Measurements from ENCODE around the gene ZFY.

The ZFY gene

DNA sequence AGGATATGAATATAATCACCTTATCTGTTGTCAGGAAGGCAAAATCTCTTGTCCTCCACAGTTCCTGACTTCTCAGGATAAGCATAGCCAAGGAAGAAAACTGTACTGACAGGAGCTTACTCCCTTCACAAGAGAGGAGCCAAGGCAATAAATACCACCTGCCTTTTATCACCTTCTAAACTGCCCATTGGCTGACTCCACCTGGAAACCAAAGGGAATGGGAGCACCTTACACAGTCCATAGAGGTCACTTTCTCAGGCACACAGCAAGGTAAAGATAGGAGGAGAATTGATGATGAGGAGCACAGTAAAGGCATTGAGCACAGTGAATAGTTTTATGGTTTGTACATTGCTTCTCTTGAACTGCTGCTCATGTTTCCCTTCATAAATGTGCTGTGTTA is 72.8 kb downstream of the ZFY start:
- TF ChIP-seq, protein P1, sequence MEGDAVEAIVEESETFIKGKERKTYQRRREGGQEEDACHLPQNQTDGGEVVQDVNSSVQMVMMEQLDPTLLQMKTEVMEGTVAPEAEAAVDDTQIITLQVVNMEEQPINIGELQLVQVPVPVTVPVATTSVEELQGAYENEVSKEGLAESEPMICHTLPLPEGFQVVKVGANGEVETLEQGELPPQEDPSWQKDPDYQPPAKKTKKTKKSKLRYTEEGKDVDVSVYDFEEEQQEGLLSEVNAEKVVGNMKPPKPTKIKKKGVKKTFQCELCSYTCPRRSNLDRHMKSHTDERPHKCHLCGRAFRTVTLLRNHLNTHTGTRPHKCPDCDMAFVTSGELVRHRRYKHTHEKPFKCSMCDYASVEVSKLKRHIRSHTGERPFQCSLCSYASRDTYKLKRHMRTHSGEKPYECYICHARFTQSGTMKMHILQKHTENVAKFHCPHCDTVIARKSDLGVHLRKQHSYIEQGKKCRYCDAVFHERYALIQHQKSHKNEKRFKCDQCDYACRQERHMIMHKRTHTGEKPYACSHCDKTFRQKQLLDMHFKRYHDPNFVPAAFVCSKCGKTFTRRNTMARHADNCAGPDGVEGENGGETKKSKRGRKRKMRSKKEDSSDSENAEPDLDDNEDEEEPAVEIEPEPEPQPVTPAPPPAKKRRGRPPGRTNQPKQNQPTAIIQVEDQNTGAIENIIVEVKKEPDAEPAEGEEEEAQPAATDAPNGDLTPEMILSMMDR (IDR thresholded peaks at IDR 0.05; ENCODE audit: low read depth, low read length): no peak
- no peak for DNase-seq (ENCODE audit: low read depth, low spot score)
- no peak overlapping the region for H3K4me3 ChIP-seq (ENCODE audit: low read depth, low read length)
- in situ Hi-C loops (cut with HindIII; ENCODE audit: low sequenced_read_pairs): no loop called here

DNA sequence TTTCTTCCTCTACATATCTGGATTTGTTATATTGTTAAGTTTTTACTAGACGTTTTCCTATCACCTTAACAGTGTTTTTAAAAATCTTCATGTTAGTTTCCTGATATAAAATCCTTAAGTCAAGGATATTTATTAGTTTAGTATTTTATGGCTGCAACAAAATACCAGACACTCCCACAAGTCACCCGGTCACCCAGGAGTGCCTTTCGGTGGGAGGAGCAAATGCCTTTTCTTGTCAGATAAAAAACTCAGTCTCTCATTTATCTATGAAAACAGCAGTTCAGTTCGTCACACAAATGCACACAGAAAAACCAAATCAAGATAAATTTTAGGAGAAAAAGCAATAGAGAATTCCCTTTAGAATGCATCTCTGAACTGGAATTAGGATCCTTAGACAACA is 77.0 kb downstream of the ZFY start:
- in situ Hi-C loops (cut with HindIII; ENCODE audit: low sequenced_read_pairs): no loop called here

DNA sequence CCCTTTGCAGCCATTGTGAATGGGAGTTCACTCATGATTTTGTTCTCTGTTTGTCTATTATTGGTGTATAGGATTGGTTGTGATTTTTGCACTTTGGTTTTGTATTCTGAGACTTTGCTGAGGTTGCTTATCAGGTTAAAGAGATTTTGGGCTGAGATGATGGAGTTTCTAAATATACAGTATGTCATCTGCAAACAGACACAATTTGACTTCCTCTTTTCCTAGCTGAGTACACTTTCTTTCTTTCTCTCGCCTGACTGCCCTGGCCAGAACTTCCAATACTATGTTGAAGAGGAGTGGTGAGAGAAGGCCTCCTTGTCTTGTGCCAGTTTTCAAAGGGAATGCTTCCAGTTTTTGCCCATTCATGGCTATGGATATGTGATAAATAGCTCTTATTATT is 81.4 kb downstream of the ZFY start:
- TF ChIP-seq, protein P1 (IDR thresholded peaks at IDR 0.05; ENCODE audit: low read depth, low read length): no peak
- in situ Hi-C loops (cut with HindIII; ENCODE audit: low sequenced_read_pairs): no loop called here
- DNase-seq (ENCODE audit: low read depth, low spot score): no peak
- no peak overlapping the region for H3K4me3 ChIP-seq (ENCODE audit: low read depth, low read length)

More for the DNA sequence above, 77.0 kb downstream of the ZFY start:
- no peak for DNase-seq (ENCODE audit: low read depth, low spot score)
- H3K4me3 ChIP-seq (ENCODE audit: low read depth, low read length): no peak overlapping the region
- TF ChIP-seq, protein P1 (IDR thresholded peaks at IDR 0.05; ENCODE audit: low read depth, low read length): no peak

DNA sequence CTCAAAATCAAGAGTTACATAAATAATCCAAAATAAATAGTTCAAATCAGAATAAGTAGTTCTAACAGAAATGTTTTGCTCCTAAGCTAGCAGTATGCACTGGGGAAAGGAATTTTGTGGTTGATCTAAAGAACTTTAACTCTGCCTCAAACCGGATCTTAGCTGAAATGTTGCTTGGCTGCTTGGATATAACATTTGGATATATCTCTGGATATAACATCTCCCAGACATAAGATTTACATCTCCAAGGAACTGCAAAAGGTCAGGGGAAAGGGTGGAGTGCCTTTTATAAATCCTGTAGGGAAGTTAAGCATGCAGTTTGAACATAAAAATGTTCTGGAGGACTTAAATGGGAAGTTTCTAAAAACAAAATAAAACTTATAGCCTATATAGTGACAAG is 83.4 kb downstream of the ZFY start:
- TF ChIP-seq, protein P1 (IDR thresholded peaks at IDR 0.05; ENCODE audit: low read depth, low read length): no peak
- no peak for DNase-seq (ENCODE audit: low read depth, low spot score)
- in situ Hi-C loops (cut with HindIII; ENCODE audit: low sequenced_read_pairs): no loop called here
- H3K4me3 ChIP-seq (ENCODE audit: low read depth, low read length): no peak overlapping the region

DNA sequence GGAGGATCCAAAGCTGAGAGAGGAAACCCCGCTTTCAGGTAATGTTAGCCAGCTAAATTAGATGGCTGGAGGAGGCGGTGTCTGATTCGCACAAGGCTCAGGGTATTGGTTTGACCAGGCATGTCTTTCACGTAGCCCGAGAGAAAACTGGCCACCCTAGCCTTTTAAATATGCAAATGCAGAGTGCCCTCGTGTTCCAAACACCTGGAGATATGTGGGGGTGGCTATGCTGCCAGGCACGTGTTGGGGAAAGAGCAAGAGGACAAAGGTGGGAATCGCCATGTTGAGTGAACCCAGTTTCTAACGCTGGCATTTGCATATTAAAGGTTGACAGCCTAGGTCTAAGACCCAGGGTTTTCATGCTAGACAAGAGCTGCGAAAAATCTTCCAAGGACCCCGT is 84.4 kb downstream of the ZFY start:
- in situ Hi-C loops (cut with HindIII; ENCODE audit: low sequenced_read_pairs): no loop called here
- DNase-seq (ENCODE audit: low read depth, low spot score): no peak
- no peak overlapping the region for H3K4me3 ChIP-seq (ENCODE audit: low read depth, low read length)
- TF ChIP-seq, protein P1 (IDR thresholded peaks at IDR 0.05; ENCODE audit: low read depth, low read length): no peak

DNA sequence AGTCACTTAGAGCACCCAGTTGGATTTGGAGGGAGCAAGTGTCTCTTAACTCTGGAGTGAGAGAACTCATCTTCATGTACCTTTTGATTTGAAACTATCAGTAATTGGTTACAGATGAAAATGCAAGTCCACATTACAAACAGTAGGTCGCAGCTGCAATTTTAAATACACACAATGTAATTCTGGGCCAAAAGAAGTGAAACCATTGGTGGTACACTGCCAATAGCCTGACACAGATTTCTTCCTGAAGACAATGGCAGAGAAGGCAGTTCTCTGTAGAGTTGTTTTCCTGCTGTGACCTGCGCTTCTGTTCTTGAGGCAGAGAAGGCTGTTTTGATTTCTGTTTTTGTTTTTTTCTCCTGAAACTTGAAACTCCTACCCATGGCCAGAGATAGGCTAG is 86.0 kb downstream of the ZFY start:
- no peak for DNase-seq (ENCODE audit: low read depth, low spot score)
- in situ Hi-C loops (cut with HindIII; ENCODE audit: low sequenced_read_pairs): no loop called here
- TF ChIP-seq, protein P1 (IDR thresholded peaks at IDR 0.05; ENCODE audit: low read depth, low read length): no peak

DNA sequence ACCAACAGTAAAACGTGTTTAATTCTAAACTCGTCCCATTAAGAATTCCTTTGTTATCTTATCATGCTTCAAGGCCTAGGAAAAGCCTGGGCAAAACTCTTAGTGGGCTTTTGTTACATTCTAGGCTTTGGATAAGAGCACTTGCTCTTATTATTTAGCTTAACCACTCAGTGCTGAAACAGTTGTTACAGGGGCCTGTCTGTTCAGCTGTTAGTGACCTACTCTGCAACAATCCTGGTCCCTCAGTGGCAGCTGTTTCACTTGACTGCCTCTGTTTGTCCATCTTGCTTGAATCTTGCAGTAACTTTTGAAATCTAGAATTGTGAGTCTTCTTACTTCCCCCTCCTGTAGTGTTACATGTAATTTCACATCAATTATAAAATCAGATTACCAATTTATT is 88.4 kb downstream of the ZFY start:
- no peak for DNase-seq (ENCODE audit: low read depth, low spot score)
- TF ChIP-seq, protein P1 (IDR thresholded peaks at IDR 0.05; ENCODE audit: low read depth, low read length): no peak
- in situ Hi-C loops (cut with HindIII; ENCODE audit: low sequenced_read_pairs): no loop called here
- H3K4me3 ChIP-seq (ENCODE audit: low read depth, low read length): no peak overlapping the region

More for the DNA sequence above, 86.0 kb downstream of the ZFY start:
- no peak overlapping the region for H3K4me3 ChIP-seq (ENCODE audit: low read depth, low read length)

Data from astrocyte of the spinal cord (primary cell).